ENCODE data around the gene NUP133.
"Not testable (repeated sequence)": the region's sequence is repeated elsewhere in the genome, so short reads cannot be mapped to it uniquely, and the experiment has no call there.

NUP133 gene

DNA sequence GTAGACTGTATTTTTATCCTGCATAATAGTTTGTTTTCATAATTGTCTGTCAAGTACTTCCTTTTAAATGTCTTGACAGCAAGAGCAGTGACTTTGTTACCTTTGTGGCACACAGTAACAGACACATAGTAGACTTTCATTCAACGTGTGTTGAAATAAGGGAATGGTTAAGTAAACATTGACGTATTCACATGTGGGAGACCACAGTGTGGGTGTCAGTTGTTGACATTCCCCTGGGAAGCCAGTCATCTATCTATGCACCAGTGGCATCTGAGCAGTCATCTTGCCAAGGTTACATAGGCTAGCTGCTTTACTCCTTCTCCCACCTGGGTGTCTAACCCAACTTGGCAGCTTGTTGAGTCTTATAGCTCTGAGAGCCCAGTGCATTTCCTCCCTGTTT is 1.4 kb upstream of the NUP133 start:
- no peak for DNase-seq (ENCODE audit: low read depth)

DNA sequence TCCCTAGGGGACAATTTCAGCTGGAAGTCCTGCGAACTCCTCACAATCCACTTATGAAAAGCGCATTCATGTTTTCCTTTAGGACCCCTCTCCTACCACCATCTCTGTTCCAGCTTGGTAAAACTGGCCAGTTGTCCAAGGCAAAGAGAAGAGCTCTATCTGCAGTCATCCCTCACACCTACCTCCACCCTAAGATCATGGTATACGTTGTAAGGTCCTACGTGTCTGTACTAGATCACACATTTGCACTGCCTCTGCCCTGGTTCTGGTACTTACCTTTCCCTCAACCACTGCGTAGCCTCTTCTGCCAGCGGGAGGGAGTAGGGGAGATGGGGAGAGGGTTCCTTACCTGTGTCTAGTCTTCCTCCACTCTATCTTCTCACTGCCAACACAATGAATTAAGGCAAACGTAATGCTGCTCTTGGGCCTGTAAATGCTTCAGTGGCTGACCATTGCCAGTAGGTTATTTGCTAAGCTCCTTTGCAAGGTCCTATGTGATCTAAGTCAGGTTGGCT is 739 bp upstream of the NUP133 start:
- no peak for DNase-seq (ENCODE audit: low read depth)

DNA sequence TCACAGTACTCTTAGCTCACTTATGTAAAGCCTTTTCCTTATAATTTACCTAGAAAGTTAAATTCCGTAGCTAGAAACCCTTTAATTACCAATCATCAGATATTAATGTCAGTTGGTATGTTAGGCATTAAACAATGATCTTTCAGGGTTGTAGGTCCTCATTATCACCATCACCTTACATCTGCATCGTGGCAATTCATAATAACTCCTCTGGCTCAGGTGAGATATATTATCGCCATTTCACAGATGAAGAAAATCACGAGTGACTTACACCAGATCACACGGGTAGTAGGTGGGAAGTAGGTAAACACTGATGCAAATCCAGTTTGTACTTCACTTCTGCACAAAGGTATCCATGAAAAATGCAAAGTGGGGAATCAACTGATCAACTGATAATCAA is 639 bp downstream of the NUP133 start:
- no peak for DNase-seq (ENCODE audit: low read depth)

DNA sequence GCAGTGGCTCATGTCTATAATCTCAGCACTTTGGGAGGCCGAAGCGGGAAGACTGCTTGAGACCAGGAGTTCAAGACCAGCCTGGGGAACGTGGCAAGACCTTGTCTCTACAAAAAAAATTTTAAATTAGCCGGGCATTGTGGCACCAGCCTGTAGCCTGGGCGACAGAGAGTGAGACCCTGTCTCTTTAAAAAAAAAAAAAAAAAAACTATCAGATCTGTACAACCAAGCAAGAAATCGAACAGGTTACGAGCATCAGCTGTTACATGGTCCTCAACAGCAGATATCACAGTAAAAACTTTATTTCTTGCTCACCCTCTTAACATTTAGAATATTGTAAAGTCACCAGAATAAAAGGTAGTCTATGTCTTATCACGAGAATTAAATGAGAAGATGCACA is 1.5 kb downstream of the NUP133 start:
- DNase-seq (ENCODE audit: low read depth): no peak

DNA sequence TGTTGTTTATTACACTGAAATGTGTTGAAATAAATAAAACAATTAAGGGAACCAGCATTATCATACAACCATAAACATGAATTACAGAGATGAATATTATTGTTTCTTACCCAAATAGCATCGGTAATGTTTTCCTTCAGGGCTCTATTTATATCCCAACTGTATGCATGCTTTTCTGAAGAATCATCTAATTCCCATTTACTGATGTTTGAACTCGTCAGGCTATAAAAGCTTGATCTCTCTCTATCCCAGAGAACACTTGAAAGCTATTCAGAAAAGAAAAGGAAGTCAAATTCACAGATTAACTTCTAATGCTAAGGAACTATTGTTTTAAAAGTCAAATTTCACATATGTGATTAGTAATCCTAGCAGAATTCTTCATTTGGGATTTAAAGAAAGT is 12.4 kb downstream of the NUP133 start:
- DNase-seq (ENCODE audit: low read depth): no peak

DNA sequence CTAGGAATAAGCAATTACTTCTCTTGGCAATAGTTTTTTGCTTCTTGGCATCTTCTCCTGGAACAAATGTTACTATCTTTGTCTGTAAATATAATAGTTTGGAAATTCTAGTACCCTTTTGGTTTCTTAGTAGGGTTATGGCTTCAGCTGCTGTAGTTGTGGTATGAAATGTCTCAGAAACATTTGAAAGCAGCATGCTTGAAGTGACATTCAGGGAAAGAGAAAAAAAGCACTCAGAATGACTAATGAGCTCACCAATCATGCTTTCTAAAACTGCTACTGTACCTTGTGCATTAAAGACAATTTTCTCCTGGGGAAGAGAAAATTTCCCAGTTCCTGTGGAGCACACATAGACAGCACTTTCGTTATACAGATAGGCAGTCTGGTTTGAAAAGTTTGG is 21.0 kb downstream of the NUP133 start:
- no peak for DNase-seq (ENCODE audit: low read depth)

DNA sequence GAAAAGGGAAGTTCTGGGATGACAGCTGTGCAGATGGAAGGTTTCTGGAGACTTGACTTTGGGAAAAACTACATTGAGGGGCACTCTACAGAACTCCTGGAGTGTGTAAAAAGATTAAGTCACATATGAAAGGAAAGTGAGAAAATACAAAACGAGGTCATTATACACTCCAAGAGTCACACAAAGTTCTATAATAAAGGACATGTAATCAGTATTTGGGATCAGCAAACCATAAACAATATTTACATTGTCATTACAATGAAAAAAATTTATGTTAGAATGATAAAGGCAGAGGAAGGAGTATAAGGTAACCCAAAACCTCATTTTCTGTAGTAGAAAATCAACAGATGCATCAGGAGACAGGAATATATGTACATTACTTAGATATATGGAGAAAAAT is 22.8 kb downstream of the NUP133 start:
- no peak for DNase-seq (ENCODE audit: low read depth)

DNA sequence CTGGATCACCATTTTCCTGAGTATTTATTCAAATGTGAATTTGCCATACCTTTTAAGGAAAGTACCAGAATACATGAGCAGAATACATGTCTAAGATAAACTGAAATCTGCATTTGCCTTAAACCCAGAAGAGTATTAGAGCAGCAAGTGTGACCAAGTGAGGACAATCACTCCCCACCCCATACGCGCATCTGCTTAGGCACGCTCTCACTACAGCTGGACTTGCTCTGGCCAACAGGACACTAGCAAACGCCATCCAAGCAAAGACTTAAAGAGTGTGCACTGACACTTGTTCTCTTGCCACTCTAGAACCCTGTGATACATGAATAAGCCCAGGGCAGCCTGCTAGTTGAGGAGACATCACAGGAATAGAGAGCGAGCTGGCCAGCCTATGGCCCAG is 25.6 kb downstream of the NUP133 start:
- DNase-seq (ENCODE audit: low read depth): no peak

DNA sequence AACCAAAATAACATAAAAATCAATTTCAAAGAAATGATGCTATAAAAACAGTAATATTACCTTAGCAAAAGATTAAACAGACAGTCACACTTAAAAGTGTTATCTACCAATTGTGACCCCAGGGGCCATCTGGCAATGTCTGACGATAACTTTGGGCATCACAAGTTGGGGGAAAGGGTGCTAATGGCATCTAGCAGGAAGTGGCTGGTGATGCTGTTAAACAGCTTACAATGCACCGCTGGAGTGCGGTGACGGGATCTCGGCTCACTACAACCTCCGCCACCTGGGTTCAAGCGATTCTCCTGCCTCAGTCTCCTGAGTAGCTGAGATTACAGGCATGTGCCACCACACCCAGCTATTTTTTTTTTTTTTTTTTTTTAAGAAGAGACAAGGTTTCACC is 27.6 kb downstream of the NUP133 start:
- DNase-seq (ENCODE audit: low read depth): no peak

DNA sequence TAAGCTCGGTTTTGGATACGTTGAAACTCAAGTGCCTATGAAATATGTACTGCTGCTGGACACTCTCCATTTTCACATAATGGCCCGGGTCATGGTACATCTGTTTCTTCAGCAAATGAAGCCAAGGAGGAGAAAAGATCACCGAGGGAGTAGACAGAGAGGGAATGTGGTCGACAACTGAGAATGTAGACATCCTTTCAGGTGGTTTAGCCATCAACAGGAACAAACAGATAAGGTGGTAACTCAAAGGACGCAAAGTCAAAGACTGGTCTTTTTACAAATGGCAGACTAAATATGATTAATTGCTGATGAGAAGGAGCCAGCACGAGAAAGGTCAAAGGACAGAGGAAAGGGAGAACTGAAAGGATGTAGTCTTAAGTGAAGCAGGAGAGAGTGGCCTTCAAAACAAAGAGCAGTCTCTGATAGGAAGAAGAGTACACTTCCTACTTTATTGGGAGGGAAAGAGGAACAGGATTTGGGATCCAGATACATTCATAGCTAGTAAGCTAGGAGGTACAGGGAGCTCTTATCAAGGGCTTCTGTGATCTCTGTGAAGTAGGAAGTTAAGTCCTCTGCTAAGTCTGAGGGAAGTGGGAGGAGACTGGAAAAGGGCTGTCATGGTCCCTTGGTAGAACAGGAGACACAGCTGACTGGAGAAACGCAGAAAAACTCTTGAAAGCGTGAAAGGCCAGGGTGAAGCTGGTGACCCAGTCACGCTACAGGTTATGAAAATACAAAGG is 28.3 kb downstream of the NUP133 start:
- no peak for DNase-seq (ENCODE audit: low read depth)

DNA sequence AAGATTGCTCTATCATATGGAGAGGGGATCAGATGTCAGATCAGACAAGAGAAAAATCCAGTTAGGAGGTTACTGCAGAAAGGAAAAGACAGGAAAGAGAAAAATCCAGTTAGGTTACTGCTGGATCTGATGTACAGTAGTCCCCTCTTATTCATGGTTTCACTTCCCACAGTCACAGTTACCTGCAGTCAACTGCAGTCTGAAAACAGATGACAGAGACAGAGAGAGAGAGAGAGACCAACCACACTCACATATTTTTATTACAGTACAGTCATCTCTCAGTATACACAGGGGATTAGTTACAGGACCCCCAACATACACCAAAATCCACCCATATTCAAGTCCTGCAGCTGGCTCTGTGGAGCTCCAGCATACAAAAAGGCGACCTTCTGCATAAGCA is 29.3 kb downstream of the NUP133 start:
- no peak for DNase-seq (ENCODE audit: low read depth)

DNA sequence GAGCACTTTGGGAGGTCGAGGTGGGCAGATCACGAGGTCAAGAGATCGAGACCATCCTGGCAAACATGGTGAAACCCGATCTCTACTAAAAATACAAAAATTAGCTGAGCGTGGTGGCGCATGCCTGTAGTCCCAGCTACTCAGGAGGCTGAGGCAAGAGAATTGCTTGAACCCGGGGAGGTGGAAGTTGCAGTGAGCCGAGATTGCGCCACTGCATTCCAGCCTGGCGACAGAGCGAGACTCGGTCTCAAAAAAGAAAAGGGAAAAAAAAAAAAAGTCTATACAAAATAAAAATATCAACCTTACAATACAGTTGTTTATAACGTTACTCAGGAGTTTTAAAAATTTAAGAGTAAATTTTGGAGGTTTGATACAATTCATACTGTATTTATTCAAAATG is 32.3 kb downstream of the NUP133 start:
- DNase-seq (ENCODE audit: low read depth): not testable (repeated sequence)

DNA sequence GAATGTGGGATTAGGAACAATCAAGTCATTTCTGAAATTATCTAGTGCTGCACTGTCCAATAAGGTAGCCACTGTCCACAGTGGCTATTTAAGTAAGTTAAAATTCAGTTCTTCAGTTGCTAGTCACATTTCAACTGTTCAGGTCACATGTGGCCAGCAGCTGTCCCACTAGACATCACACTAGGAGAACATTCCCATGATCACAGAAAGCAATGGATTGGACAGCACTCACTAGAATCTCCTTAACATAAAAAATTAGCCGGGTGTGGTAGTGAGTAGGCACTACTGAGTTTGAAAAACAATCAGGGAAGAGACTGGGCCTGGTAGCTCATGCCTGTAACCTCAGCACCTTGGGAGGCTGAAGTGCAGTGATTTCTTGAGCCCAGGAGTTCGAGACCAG is 33.6 kb downstream of the NUP133 start:
- DNase-seq (ENCODE audit: low read depth): no peak

DNA sequence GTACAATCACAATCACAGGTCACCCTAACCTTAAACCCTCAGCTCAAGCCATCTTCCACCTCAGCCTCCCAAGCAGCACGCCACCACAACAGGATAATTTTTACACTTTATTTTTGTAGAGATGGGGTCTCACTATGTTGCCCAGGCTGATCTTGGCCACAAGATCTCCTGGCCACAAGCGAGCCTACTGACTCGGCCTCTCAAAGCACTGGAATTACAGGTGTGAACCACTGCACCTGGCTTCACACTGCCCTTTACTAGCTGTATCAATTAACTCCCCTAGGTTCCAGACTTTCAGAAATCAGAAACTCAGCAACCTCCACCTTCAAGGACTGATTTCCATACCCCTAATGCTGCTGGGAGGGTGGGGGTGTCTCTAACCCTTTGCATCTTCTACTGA is 37.0 kb downstream of the NUP133 start:
- no peak for DNase-seq (ENCODE audit: low read depth)

DNA sequence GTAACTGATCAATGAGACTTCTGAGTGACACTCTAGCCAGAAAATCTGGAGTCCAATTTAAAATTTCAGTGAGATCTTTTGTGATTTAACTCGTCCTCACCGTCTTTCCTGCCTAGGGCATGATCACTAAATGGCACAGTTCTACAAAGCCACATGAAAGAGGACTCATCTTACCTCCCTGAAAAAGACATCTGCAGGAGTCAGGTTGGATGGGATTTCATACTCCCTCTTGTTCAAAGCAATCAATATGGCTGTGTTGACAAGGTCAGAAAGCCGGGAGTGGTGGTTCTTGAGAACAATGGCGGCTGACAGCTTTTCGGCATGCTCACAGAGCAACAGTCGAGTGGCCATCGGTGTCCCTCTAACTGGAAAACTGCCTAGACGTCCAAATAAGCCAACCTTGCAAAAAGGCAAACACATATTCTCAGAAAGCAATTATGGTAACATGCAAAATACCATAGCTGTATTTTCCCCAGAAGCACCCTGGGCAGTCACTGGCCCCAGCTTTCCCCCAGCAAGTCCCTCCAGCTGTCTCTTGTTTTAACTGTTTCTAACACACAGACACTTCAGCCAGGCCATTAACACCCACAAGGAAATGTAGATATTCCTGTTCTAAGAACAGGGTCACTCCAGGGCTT is 37.6 kb downstream of the NUP133 start:
- no peak for DNase-seq (ENCODE audit: low read depth)

DNA sequence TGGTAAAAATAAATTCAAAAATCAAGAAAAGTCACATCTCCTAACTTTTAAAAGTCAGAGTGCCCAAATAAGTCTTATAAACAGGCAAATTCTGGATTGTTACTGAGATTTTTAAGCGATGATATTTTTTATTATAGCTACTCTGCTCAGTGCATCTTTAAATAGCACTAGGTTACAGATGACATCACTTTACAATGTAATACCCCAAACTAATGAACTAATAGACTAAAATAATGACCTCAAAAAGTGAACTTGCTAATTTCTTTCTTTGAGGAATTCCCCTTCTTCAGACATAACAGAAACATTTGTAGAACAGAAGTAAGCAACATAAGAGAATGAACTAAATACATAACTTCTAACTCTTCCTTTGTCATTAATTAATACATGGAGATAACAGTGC is 41.3 kb downstream of the NUP133 start:
- DNase-seq (ENCODE audit: low read depth): no peak

DNA sequence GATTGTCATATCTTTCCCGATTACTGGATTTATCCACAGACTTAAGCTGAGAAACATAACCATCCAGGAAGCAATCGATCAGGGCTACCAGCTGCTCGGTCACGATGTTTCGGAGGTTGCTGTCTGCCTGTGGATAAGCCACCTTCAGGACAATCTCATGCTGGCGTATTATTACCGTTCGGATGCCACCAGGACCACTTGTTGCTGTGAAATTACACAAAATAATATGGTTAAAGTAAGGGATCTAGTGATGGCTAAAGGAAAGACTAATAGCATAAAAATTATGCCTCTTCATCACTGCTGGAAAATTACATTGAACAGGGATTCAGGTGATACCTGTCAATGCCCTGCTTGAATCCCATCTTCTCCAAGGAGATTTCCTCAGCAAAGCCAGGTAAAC is 43.5 kb downstream of the NUP133 start:
- DNase-seq (ENCODE audit: low read depth): no peak

DNA sequence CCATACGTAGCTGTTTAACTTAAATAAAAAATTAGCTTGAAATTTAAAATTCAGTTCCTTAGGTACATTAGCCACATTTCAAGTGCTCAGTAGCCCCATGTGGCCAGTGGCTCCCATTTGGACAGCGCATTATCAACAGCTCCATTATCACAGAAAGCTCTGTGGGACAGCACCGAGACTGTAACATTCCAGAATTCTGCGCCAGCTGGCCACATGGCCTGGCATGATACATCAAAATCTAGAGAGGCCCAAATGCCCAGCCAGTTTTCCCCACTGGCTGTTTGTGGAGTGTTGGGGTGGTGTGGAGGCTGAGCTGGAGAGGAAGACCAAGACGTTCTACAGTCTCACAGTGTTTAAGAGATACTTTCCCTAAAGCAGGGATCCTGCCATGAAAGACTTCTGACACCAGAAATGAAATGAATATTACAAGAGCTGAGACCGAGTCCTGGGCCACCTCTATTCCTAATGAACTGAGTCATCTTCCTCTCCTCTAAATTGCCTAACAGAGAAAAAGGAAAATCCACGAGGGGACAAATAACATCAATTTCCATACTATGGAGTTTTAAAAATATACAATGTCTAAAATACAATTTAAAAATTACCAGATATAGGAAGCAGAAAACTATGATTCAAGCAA is 47.0 kb downstream of the NUP133 start:
- DNase-seq (ENCODE audit: low read depth): no peak

DNA sequence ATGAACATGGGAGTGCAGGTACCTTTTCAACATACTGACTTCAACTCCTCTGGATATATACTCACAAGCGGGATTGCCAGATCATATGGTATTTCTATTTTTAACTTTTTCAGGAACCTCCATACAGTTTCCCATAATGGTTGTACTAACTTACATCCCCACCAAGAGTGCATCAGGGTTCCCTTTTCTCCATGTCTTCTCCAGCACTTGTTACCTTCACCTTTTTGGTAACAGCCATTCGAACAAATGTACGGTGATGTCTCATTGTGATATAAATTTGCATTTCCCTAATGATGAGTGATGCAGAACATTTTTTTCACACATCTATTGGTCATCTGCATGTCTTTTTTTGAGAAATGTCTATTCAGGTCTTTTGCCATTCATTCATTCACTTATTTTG is 48.3 kb downstream of the NUP133 start:
- no peak for DNase-seq (ENCODE audit: low read depth)

DNA sequence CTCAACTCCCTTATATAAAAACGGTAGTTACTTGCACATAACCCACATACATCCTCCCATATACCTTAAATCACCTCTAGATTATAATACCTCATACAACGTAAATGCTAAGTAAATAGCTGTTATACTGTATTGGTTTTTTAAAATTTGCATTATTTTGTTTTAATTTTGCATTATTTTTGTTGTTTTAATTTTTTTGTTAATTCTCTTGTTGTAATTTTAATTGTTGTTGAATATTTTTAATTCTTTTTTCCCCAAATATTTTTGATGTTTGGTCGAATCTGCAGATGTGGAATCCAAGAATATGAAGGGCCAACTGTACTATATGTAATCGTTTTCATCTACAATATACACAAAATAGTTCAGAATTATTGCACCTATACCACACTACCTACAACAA is 50.7 kb downstream of the NUP133 start:
- DNase-seq (ENCODE audit: low read depth): no peak

DNA sequence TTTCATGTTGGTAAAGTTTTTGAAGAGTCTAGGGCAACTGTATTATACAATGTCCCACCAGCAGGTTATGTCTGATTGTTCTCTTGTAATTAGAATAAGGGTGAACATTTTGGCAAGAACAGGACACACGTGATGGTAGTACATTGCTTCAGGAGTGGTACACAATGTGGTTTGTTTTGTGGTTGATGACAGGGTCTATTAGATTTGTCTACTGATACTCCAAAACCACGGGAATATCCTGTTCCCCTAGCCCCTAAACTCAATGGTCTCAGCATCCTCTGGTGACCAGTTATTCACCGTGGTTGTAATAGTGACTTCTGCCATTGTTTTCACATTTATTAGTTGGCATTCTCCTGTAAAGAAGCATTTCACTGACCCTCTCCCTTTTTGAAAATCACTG is 52.1 kb downstream of the NUP133 start:
- DNase-seq (ENCODE audit: low read depth): no peak

DNA sequence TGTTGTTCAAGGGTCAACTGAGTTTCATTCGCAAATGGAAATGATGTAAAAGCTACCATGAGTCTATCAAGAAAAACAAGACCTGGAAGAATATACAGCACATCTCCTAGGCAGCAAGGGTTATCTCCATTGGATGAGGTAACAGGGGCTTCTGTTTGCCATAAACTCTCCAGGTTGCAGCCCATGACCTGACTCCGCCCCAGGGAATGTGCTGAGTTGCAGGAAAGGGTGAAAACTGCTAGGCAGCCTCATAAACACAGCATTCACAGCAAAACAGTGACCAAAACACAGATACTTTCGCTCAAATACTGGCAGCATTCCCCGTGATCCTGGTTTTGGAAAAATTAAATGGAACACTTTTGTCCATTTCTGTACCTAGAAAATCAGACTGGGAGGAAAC is 54.1 kb downstream of the NUP133 start:
- DNase-seq (ENCODE audit: low read depth): no peak
